HepG2 (cell line): ENCODE data around the gene FSHR. TPM values are rescaled to one million over a fixed set of nuclear protein-coding genes. Genes with fewer than 3 reads are reported as not detected.

ENCODE experiments used
- ATAC-seq: fragments of 200-7000 bp; cut with Tn5 transposase; 3 replicates; pipeline ENCODE4 v1.9.1; 2020; ENCODE audit warnings: mild to moderate bottlenecking, moderate library complexity
- BruUV-seq: library from RNA; stranded (reverse); fragments of 400-500 nt; replicated peaks from 2 replicates; lab custom pipeline; 2021; lab: Mats Ljungman, UMichigan
- CTCF ChIA-PET: fragments of 300-600 bp; formaldehyde crosslinking; extraction: SDS; loops from one replicate; lab custom pipeline; 2021; ENCODE audit warnings: low total read pairs, inconsistent platforms, low intra/inter-chr PET ratio; lab: Yijun Ruan, JAX
- POLR2A ChIA-PET: fragments of 350-600 bp; sonication (Branson Sonifier 250); formaldehyde crosslinking; loops from one replicate; lab custom pipeline; 2020; ENCODE audit warnings: antibody characterized with exemption, inconsistent platforms; lab: Yijun Ruan, JAX
- DNase-seq: peaks from one replicate; pipeline ENCODE4 v3.0.0-alpha.2; 2015; ENCODE audit warnings: low spot score
- FAIRE-seq: peaks from 3 replicates; lab custom pipeline; 2011; peaks lifted over from hg19 to GRCh38; lab: Jason Lieb, UNC
- H2AFZ ChIP-seq: one replicate; pipeline ENCODE4 v1.6.1; 2011; ENCODE audit warnings: low read length, inconsistent platforms
- H3K27ac ChIP-seq: fragments of 300-600 bp; 3 replicates; pipeline ENCODE4 v1.8.0; 2011; ENCODE audit warnings: mixed run types, mild to moderate bottlenecking, mixed read lengths, low read length, inconsistent platforms; ENCODE audit not compliant: insufficient read depth; ENCODE audit errors: extremely low read length
- H3K27me3 ChIP-seq, 2 experiments: fragments of 200-600 bp in 1 of 2; 2 replicates in 1 of 2; 3 replicates in 1 of 2; pipeline versions ENCODE4 v1.6.0 to v1.8.0; 2011; ENCODE audit warnings: low read length in 2 of 2, mild to moderate bottlenecking in 2 of 2, moderate library complexity in 2 of 2, inconsistent platforms in 1 of 2; ENCODE audit not compliant: insufficient read depth in 2 of 2, control insufficient read depth in 1 of 2
- H3K36me3 ChIP-seq, 2 experiments: fragments of 200-600 bp in 1 of 2; replicated peaks in 1 of 2; 2 replicates in 1 of 2; 3 replicates in 1 of 2; pipeline versions ENCODE4 v1.5.1 to v1.8.0; 2011; ENCODE audit warnings: low read length in 2 of 2, inconsistent platforms in 1 of 2; ENCODE audit not compliant: insufficient read depth in 2 of 2, control insufficient read depth in 1 of 2
- H3K4me1 ChIP-seq: 2 replicates; pipeline ENCODE4 v1.5.1; 2012; ENCODE audit warnings: low read length, inconsistent platforms; ENCODE audit not compliant: insufficient read depth
- H3K4me2 ChIP-seq: 2 replicates; pipeline ENCODE4 v1.6.0; 2011; ENCODE audit warnings: low read depth, low read length, inconsistent platforms
- H3K4me3 ChIP-seq, 3 experiments: fragments of 200-600 bp in 1 of 3; sonication (generic), shearing (Covaris generic) in 1 of 3; replicated peaks in 1 of 3; 2 replicates each; pipeline ENCODE4 v1.5.1; 2011 to 2016; ENCODE audit warnings: low read length in 3 of 3, inconsistent platforms in 2 of 3, low read depth in 2 of 3, mild to moderate bottlenecking in 2 of 3, control low read depth in 1 of 3, mixed read lengths in 1 of 3; ENCODE audit not compliant: insufficient read depth in 1 of 3
- H3K79me2 ChIP-seq: one replicate; pipeline ENCODE4 v1.6.1; 2011; ENCODE audit warnings: low read length, inconsistent platforms; ENCODE audit not compliant: insufficient read depth
- H3K9ac ChIP-seq: 2 replicates; pipeline ENCODE4 v1.6.0; 2011; ENCODE audit warnings: mild to moderate bottlenecking, low read depth, low read length, inconsistent platforms; ENCODE audit not compliant: insufficient read depth
- H3K9me3 ChIP-seq: 2 replicates; pipeline ENCODE4 v1.5.1; 2012; ENCODE audit warnings: mild to moderate bottlenecking, low read length
- H4K20me1 ChIP-seq: 2 replicates; pipeline ENCODE4 v1.6.0; 2011; ENCODE audit warnings: inconsistent platforms, mild to moderate bottlenecking, low read length, moderate library complexity; ENCODE audit not compliant: insufficient read depth
- CHD2 ChIP-seq: IDR thresholded peaks from 2 replicates; pipeline ENCODE4 v1.6.1; 2011; ENCODE audit warnings: low read depth, low read length, improper control_type of control experiment
- GABPB1 ChIP-seq: IDR thresholded peaks from 2 replicates; pipeline ENCODE4 v1.6.1; 2016; ENCODE audit warnings: mild to moderate bottlenecking, missing genetic modification reagents, moderate library complexity, missing compliant biosample characterization
- MAFF ChIP-seq: IDR thresholded peaks from 2 replicates; pipeline ENCODE4 v1.6.1; 2011; ENCODE audit warnings: low read depth, low read length, improper control_type of control experiment
- NFKB2 ChIP-seq: sonication (generic); formaldehyde crosslinking; IDR thresholded peaks from 2 replicates; pipeline ENCODE4 v1.4.0; 2020; ENCODE audit warnings: missing genetic modification reagents, borderline replicate concordance
- NR2F1 ChIP-seq, 2 experiments: fragments of 450-650 bp in 1 of 2; formaldehyde crosslinking in 1 of 2; IDR thresholded peaks; 2 replicates each; pipeline versions ENCODE4 v1.5.0 to v1.6.1; 2016 to 2020; ENCODE audit warnings: mild to moderate bottlenecking in 1 of 2, missing compliant biosample characterization in 1 of 2, missing genetic modification reagents in 1 of 2, moderate library complexity in 1 of 2
- PHF8 ChIP-seq: sonication (generic); formaldehyde crosslinking; IDR thresholded peaks from 2 replicates; pipeline ENCODE4 v1.5.0; 2020; ENCODE audit warnings: missing genetic modification reagents
- SAFB2 ChIP-seq: sonication (generic); formaldehyde crosslinking; IDR thresholded peaks from 2 replicates; pipeline ENCODE4 v1.5.1; 2020; ENCODE audit warnings: missing genetic modification reagents, low read depth, mild to moderate bottlenecking, borderline replicate concordance
- SIN3B ChIP-seq: fragments of 150-350 bp; IDR thresholded peaks from 2 replicates; pipeline ENCODE4 v1.6.1; 2014; ENCODE audit warnings: low read length
- SOX13 ChIP-seq, 3 experiments: fragments of 450-650 bp in 1 of 3; sonication (generic) in 1 of 3; formaldehyde crosslinking in 1 of 3; IDR thresholded peaks in 2 of 3; conservative IDR thresholded peaks in 1 of 3; 2 replicates each; pipeline versions ENCODE4 v1.5.0 to v1.6.1; 2016 to 2020; ENCODE audit warnings: antibody characterized with exemption in 1 of 3, mild to moderate bottlenecking in 1 of 3, missing compliant biosample characterization in 1 of 3, missing genetic modification reagents in 1 of 3, moderate library complexity in 1 of 3
- SP2 ChIP-seq: sonication (generic); formaldehyde crosslinking; IDR thresholded peaks from 2 replicates; pipeline ENCODE4 v1.5.1; 2020; ENCODE audit warnings: mild to moderate bottlenecking, missing genetic modification reagents
- SP4 ChIP-seq: sonication (generic); formaldehyde crosslinking; IDR thresholded peaks from 2 replicates; pipeline ENCODE4 v1.8.1; 2023; ENCODE audit warnings: mild to moderate bottlenecking, missing genetic modification reagents
- ZNF598 ChIP-seq: sonication (generic); formaldehyde crosslinking; IDR thresholded peaks from 2 replicates; pipeline ENCODE4 v1.5.1; 2020; ENCODE audit warnings: mild to moderate bottlenecking, missing genetic modification reagents, borderline replicate concordance
- WGBS: methylation state at CpG from one replicate; pipeline ENCODE4 v1.1.6; 2017; ENCODE audit warnings: low lambda C conversion rate; 5-methylcytosine and 5-hydroxymethylcytosine counted together
- in situ Hi-C: cut with HindIII; loops from 2 replicates; pipeline ENCODE4 v1.10.0; 2017; ENCODE audit warnings: low pct_unique_long_range_greater_than_20kb; ENCODE audit not compliant: extremely low pct_ligation_motif_present
- intact Hi-C: fragments of 100-400 bp; cut with micrococcal nuclease; formaldehyde crosslinking; loops from one replicate; pipeline ENCODE4 v1.10.0; 2022; ENCODE audit not compliant: unreplicated experiment
- polyA plus RNA-seq, 8 experiments: library from polyadenylated mRNA; depleted of rRNA in 3 of 8; stranded (reverse) in 7 of 8; unstranded in 1 of 8; fragments of >200 nt; fragmentation: Illumina TruSeq in 4 of 8; extraction: Trizol in 4 of 8; gene quantifications; 2 replicates each; pipeline versions ENCODE4 v1.2.1 to v1.2.3, GENCODE V29; 2011 to 2016; ENCODE audit warnings: low read depth in 4 of 8, missing spikeins in 1 of 8, mixed read lengths in 1 of 8; ENCODE audit not compliant: insufficient read depth in 1 of 8
- total RNA-seq, 5 experiments: library from RNA; depleted of rRNA; stranded (reverse); fragments of >200 nt; fragmentation: Illumina TruSeq; extraction: Trizol; gene quantifications; 2 replicates each; pipeline ENCODE4 v1.2.3, GENCODE V29; 2016; ENCODE audit warnings: low read depth in 1 of 5
- TF ChIP-seq, protein P1 (sequence below): sonication (generic); formaldehyde crosslinking; IDR thresholded peaks from 2 replicates; pipeline ENCODE4 v1.8.0; 2022; ENCODE audit warnings: low read depth, missing genetic modification reagents

The FSHR gene
- total and polyA plus RNA-seq, 2 of the 13 experiments (the other 11 are each of a cell fraction or from before 2014, with no cell fraction given), result not detected

GRCh38 chr2:49045083-49045482 is 109.2 kb downstream of the FSHR start:
- Histone ChIP-seq H3K4me1 (no peaks in the 10 kb centered on the region), H3K4me2 (no peak overlapping the region), H3K9ac (no peak overlapping the region), H2AFZ (no peak overlapping the region), H4K20me1 (no peaks in the 10 kb centered on the region), H3K27ac (no peak overlapping the region), H3K79me2 (no peaks in the 10 kb centered on the region), H3K27me3 (no peaks in the 10 kb centered on the region), H3K9me3 (no peaks in the 10 kb centered on the region), H3K36me3 (no peaks in the 10 kb centered on the region), H3K4me3 (no peak overlapping the region)
- POLR2A ChIA-PET, result no interaction called here
- intact Hi-C loops, result no loop called here
- no peak for TF ChIP-seq CHD2
- no peak for TF ChIP-seq SIN3B
- TF ChIP-seq SAFB2 (CRISPR knock-in tag), result no peak
- no peak for TF ChIP-seq SP4 (CRISPR knock-in tag)
- no peak for TF ChIP-seq NFKB2 (CRISPR knock-in tag)
- no peak for TF ChIP-seq ZNF598 (CRISPR knock-in tag)
- no peak for TF ChIP-seq SOX13 (IDR thresholded peaks at IDR 0.05)
- TF ChIP-seq SOX13 (CRISPR knock-in tag; conservative IDR thresholded peaks at IDR 0.05 in 1 of 2, IDR thresholded peaks at IDR 0.05 in 1 of 2), result no peak
- no peak for TF ChIP-seq MAFF
- no peak for TF ChIP-seq SP2 (CRISPR knock-in tag)
- no peak for TF ChIP-seq GABPB1 (CRISPR knock-in tag)
- no peak for TF ChIP-seq NR2F1 (CRISPR knock-in tag; IDR thresholded peaks at IDR 0.05)
- TF ChIP-seq PHF8, result no peak
- TF ChIP-seq, protein P1, sequence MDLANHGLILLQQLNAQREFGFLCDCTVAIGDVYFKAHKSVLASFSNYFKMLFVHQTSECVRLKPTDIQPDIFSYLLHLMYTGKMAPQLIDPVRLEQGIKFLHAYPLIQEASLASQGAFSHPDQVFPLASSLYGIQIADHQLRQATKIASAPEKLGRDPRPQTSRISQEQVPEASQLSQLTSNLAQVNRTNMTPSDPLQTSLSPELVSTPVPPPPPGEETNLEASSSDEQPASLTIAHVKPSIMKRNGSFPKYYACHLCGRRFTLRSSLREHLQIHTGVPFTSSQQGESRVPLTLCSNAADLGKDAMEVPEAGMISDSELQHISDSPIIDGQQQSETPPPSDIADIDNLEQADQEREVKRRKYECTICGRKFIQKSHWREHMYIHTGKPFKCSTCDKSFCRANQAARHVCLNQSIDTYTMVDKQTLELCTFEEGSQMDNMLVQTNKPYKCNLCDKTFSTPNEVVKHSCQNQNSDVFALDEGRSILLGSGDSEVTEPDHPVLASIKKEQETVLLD (CRISPR knock-in tag), result no peak
- FAIRE-seq (no peak), ATAC-seq (no peak), DNase-seq (no peak)
- CTCF ChIA-PET, result no interaction called here
- WGBS, result 0% methylated on average over 1 of the region's 1 CpG
- in situ Hi-C loops, result no loop called here
- no TSS peak for BruUV-seq
